Prostate gland (tissue), 2 donors: ENCODE measurements around the gene ZNF785.

Experiments
- POLR2A ChIP-seq: fragments of 450-650 bp; IDR thresholded peaks from one replicate; pipeline ENCODE4 v1.6.1; 2016; ENCODE audit warnings: antibody characterized with exemption, mild to moderate bottlenecking
- POLR2AphosphoS5 ChIP-seq: sonication (generic); formaldehyde crosslinking; IDR thresholded peaks from one replicate; pipeline ENCODE4 v1.6.1; 2017; ENCODE audit warnings: antibody characterized with exemption
- TF ChIP-seq, protein P1 (sequence below), 4 experiments: fragments of 200-600 bp in 2 of 4; fragments of 450-650 bp in 2 of 4; sonication (generic) in 2 of 4; IDR thresholded peaks; 1 replicate in 3 of 4; 2 replicates in 1 of 4; pipeline ENCODE4 v1.5.1; 2016 to 2019; ENCODE audit warnings: antibody characterized with exemption in 4 of 4, mild to moderate bottlenecking in 2 of 4, moderate library complexity in 2 of 4

GRCh38 chr16:30585400-30586191, at the start of gene ZNF785:
- TF ChIP-seq POLR2AphosphoS5 (peak; percentile 100), POLR2A (peak; percentile 56)
- TF ChIP-seq, protein P1, sequence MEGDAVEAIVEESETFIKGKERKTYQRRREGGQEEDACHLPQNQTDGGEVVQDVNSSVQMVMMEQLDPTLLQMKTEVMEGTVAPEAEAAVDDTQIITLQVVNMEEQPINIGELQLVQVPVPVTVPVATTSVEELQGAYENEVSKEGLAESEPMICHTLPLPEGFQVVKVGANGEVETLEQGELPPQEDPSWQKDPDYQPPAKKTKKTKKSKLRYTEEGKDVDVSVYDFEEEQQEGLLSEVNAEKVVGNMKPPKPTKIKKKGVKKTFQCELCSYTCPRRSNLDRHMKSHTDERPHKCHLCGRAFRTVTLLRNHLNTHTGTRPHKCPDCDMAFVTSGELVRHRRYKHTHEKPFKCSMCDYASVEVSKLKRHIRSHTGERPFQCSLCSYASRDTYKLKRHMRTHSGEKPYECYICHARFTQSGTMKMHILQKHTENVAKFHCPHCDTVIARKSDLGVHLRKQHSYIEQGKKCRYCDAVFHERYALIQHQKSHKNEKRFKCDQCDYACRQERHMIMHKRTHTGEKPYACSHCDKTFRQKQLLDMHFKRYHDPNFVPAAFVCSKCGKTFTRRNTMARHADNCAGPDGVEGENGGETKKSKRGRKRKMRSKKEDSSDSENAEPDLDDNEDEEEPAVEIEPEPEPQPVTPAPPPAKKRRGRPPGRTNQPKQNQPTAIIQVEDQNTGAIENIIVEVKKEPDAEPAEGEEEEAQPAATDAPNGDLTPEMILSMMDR (IDR thresholded peaks at IDR 0.05) = peak in 3 of 4 experiments; percentile 54 to 69 (median 62)
